NT2/D1 (cell line): ENCODE measurements around the gene SH3BP5.

Experiments
- SUZ12 ChIP-seq: IDR thresholded peaks from 2 replicates; pipeline ENCODE4 v1.6.1; 2011; ENCODE audit not compliant: insufficient read length, insufficient read depth; ENCODE audit errors: extremely low read depth
- ZNF274 ChIP-seq: IDR thresholded peaks from 2 replicates; pipeline ENCODE4 v1.6.1; 2011; ENCODE audit warnings: mild to moderate bottlenecking, low read depth, low read length

- TF ChIP-seq SUZ12: no peak
- TF ChIP-seq ZNF274: no peak
These were observed 13.7 kb downstream of the SH3BP5 start for GRCh38 chr3:15318661-15319060.
